Measurements from ENCODE around the gene IL17F. TPM values are rescaled to one million over a fixed set of nuclear protein-coding genes. Genes with fewer than 3 reads are reported as not detected.

The IL17F gene
- not detected for total RNA-seq
- not detected for polyA plus RNA-seq
- long read RNA-seq, donor 1, result 0 reads
- long read RNA-seq, donor 2, result 0 reads
- long read RNA-seq, donor 3, result 0 reads
- long read RNA-seq, donor 4, result 0 reads
- long read RNA-seq, donor 5, result 0 reads
- long read RNA-seq, donor 6, result 0 reads
- long read RNA-seq, donor 7, result 0 reads
- long read RNA-seq, donor 8, result 0 reads
- long read RNA-seq, donor 9, result 0 reads
- long read RNA-seq, donor 10, result 0 reads

DNA sequence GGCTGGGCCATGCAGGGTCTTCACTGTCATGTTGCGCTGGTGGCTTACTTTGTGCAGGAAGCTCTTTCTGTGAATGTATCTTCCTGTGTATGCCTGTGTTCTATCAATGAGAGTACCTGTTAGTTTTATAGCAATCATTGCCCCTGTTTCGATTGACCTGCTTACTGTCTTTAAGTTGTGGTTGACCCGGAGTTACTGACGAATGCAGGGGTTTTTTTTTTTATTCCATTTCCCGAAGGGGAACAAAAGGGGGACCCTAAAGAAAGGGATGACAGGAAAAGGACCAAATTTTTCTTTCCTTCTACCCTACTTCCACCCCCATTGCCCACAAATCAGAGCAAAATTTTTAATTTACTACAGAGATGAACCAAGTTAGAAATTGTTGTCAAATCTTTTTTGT, at the start of gene IL17F:
TSS of gene IL17F (minus strand) at position 101 of the 400 bp plus-strand sequence. CDS start at position 30, 71 bp downstream.
- Histone ChIP-seq H3K36me3 (no peaks in the 10 kb centered on the region), H3K4me1 (no peaks in the 10 kb centered on the region), H3K4me3 (no peak within 1 kb of the TSS), H3K9me3 (no peaks in the 10 kb centered on the region), H3K27me3 (no peaks in the 10 kb centered on the region), H3K27ac (no peak within 1 kb of the TSS)
- TF ChIP-seq, protein P1, sequence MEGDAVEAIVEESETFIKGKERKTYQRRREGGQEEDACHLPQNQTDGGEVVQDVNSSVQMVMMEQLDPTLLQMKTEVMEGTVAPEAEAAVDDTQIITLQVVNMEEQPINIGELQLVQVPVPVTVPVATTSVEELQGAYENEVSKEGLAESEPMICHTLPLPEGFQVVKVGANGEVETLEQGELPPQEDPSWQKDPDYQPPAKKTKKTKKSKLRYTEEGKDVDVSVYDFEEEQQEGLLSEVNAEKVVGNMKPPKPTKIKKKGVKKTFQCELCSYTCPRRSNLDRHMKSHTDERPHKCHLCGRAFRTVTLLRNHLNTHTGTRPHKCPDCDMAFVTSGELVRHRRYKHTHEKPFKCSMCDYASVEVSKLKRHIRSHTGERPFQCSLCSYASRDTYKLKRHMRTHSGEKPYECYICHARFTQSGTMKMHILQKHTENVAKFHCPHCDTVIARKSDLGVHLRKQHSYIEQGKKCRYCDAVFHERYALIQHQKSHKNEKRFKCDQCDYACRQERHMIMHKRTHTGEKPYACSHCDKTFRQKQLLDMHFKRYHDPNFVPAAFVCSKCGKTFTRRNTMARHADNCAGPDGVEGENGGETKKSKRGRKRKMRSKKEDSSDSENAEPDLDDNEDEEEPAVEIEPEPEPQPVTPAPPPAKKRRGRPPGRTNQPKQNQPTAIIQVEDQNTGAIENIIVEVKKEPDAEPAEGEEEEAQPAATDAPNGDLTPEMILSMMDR (IDR thresholded peaks at IDR 0.05), result no peak
- no peak for TF ChIP-seq POLR2AphosphoS5 (IDR thresholded peaks at IDR 0.05)
- no peak for TF ChIP-seq POLR2A (IDR thresholded peaks at IDR 0.05)
- TF ChIP-seq EP300 (IDR thresholded peaks at IDR 0.05), result no peak
- WGBS, 5 donors, result 82 to 88% (median 85%) methylated on average over 5 of the region's 5 CpGs
- intact Hi-C loops (cut with DNase I; ENCODE audit: low total_unique reads), result no loop called here
- DNase-seq, result no peak

DNA sequence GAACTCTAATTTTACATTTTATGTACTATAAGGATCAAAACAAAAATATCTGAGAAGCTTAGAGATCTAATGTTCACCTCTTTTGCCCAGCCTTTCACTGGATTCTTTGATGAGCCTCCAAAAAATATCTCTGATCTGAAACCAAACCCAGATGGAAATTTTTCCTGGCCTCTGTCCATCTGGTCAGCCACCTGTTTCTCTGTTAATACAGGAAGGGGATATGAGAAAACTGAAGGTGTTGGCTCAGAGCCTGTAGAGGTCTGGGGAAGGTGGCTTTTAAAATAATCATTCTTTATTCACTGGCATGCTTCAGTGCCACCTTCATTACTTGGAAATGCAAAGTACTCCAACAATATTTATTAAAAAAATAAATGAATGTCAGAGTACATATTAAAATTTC, 48.8 kb upstream of the IL17F start:
- Histone ChIP-seq H3K36me3 (no peaks in the 10 kb centered on the region), H3K4me3 (no peak overlapping the region), H3K9me3 (no peaks in the 10 kb centered on the region), H3K27ac (peak overlapping the region in 1 of 5 donors; percentile 32), H3K4me1 (peaks cover 0 to 9% (median 0%) of the 10 kb centered on the region in 4 donors), H3K27me3 (no peaks in the 10 kb centered on the region)
- TF ChIP-seq, protein P1 (IDR thresholded peaks at IDR 0.05), result no peak
- TF ChIP-seq EP300 (IDR thresholded peaks at IDR 0.05) (no peak), POLR2AphosphoS5 (IDR thresholded peaks at IDR 0.05) (no peak), POLR2A (IDR thresholded peaks at IDR 0.05) (no peak)
- intact Hi-C loops (cut with DNase I; ENCODE audit: low total_unique reads), result no loop called here
- DNase-seq, result peak in 1 of 2 donors; percentile 29

DNA sequence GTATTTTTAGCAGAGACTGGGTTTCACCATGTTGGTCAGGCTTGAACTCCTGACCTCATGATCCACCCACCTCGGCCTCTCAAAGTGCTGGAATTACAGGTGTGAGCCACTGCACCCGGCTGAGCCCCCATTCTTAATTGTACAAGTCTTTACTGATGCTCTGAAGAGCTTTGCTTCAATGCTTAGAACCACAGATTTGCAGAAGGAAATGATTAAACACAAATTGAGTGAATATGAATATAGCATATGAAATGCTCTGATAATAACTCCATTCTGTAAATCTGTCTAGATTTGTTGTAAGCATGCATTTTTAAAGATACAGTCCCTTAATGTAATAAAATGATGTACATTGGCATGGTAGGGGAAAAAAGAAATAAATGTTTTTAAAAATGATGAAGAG, 44.5 kb upstream of the IL17F start:
- H3K27me3 ChIP-seq, result no peaks in the 10 kb centered on the region
- H3K9me3 ChIP-seq, result no peaks in the 10 kb centered on the region
- 60 to 88% (median 82%) methylated on average over 2 of the region's 2 CpGs for WGBS, 5 donors
- no peak overlapping the region for H3K4me3 ChIP-seq
- peaks cover 0 to 27% (median 8%) of the 10 kb centered on the region in 4 donors for H3K4me1 ChIP-seq
- H3K36me3 ChIP-seq, result no peaks in the 10 kb centered on the region
- intact Hi-C loops (cut with DNase I; ENCODE audit: low total_unique reads), result no loop called here
- TF ChIP-seq POLR2A (IDR thresholded peaks at IDR 0.05) (no peak), POLR2AphosphoS5 (IDR thresholded peaks at IDR 0.05) (no peak), EP300 (IDR thresholded peaks at IDR 0.05) (no peak)
- TF ChIP-seq, protein P1 (IDR thresholded peaks at IDR 0.05), result no peak
- H3K27ac ChIP-seq, result no peak overlapping the region
- DNase-seq, result no peak

DNA sequence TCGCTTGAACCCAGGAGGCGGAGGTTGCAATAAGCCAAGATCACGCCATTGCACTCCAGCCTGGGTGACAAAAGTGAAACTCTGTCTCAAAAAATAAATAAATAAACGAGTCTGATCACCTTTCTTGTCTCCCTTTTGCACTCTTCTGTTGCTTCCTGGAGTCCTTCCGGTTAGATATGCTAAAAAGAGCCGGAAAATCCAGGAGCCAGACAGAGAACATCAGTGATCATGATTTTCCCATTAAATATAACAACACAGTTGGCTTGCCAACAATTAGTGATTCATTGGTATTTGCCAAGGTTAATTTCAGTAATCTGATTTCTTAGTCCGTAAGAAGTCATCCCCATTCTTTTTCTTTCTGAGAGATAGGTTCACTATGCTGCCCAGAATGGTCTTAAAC, 43.9 kb upstream of the IL17F start:
- H3K4me1 ChIP-seq, result peaks cover 0 to 32% (median 15%) of the 10 kb centered on the region in 4 donors
- H3K9me3 ChIP-seq, result no peaks in the 10 kb centered on the region
- DNase-seq, result no peak
- no peak for TF ChIP-seq EP300 (IDR thresholded peaks at IDR 0.05)
- no peak for TF ChIP-seq POLR2A (IDR thresholded peaks at IDR 0.05)
- TF ChIP-seq, protein P1 (IDR thresholded peaks at IDR 0.05), result no peak
- no peak for TF ChIP-seq POLR2AphosphoS5 (IDR thresholded peaks at IDR 0.05)
- intact Hi-C loops (cut with DNase I; ENCODE audit: low total_unique reads), result no loop called here
- H3K27ac ChIP-seq, result no peak overlapping the region
- H3K36me3 ChIP-seq, result no peaks in the 10 kb centered on the region
- H3K27me3 ChIP-seq, result no peaks in the 10 kb centered on the region
- H3K4me3 ChIP-seq, result no peak overlapping the region
- 85 to 89% (median 89%) methylated on average over 7 of the region's 7 CpGs for WGBS, 5 donors

Data from stomach (tissue), 19 donors.